PFSK-1 (cell line): ENCODE measurements around the gene ST8SIA1.

Source experiments
- POLR2AphosphoS5 ChIP-seq: IDR thresholded peaks from 2 replicates; pipeline ENCODE4 v1.6.1; 2012; ENCODE audit warnings: low read depth, mild to moderate bottlenecking, control low read depth, low read length, moderate library complexity
- REST ChIP-seq, 2 experiments: IDR thresholded peaks; 2 replicates each; pipeline versions ENCODE4 v1.6.1 to v1.8.0; 2011 to 2012; ENCODE audit warnings: low read depth in 2 of 2, low read length in 2 of 2, control low read depth in 1 of 2, inconsistent platforms in 1 of 2, mild to moderate bottlenecking in 1 of 2, moderate library complexity in 1 of 2; ENCODE audit not compliant: insufficient read depth in 1 of 2
- SIN3A ChIP-seq: IDR thresholded peaks from 2 replicates; pipeline ENCODE4 v1.6.1; 2012; ENCODE audit warnings: mild to moderate bottlenecking, low read length, moderate library complexity, borderline replicate concordance; ENCODE audit not compliant: insufficient read depth
- TAF1 ChIP-seq: IDR thresholded peaks from 2 replicates; pipeline ENCODE4 v1.6.1; 2012; ENCODE audit warnings: low read length, control low read depth, borderline replicate concordance; ENCODE audit not compliant: insufficient read depth

DNA sequence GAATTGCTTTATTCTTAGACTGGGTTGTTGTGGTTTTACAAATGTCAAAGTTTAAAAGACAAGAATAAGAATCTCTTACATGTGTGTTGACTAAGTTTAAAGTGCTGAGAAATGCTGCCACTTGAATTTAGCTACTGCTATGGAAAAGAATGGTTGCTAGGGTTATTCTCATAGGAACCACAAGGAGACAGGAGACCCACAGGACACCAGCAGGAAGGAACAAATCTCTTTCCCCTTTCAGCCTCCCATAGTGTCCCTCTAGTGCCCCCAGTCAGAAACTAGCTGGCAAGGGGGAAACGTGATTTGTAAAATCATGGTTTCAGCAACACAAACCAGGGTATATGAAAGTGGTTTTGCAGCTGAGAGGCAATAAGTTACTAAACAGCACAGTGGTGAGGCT lies 102.7 kb downstream of the ST8SIA1 start:
- TF ChIP-seq POLR2AphosphoS5 (no peak), SIN3A (no peak), REST (IDR thresholded peaks at IDR 0.05; ENCODE audit: insufficient read depth in 1 of 2, low read depth in 2 of 2, low read length in 2 of 2) (no peak), TAF1 (no peak)
